Colon (tissue), 2 donors: Measurements from ENCODE around the gene PHLDA3.

Experiments used
- FAIRE-seq: peaks from 2 replicates; lab custom pipeline; 2012; peaks lifted over from hg19 to GRCh38; lab: Jason Lieb, UNC
- donor health status: control.
- donor health status: control.

PHLDA3 gene

GRCh38 chr1:201468844-201469644 lies at the start of gene PHLDA3:
Gene PHLDA3 (minus strand): TSS chr1:201469188. CDS start chr1:201468786, 402 bp downstream.
- FAIRE-seq = no peak

GRCh38 chr1:201518071-201518470 lies 49.1 kb upstream of the PHLDA3 start:
- FAIRE-seq = no peak

- FAIRE-seq = no peak
Measured at GRCh38 chr1:201517631-201518030, 48.6 kb upstream of the PHLDA3 start.

- no peak for FAIRE-seq
Measured at GRCh38 chr1:201516511-201517127, 47.6 kb upstream of the PHLDA3 start.

- no peak for FAIRE-seq
Measured at GRCh38 chr1:201515895-201516294, 46.9 kb upstream of the PHLDA3 start.

- no peak for FAIRE-seq
Measured at GRCh38 chr1:201515062-201515750, 46.2 kb upstream of the PHLDA3 start.

GRCh38 chr1:201514466-201514865 lies 45.5 kb upstream of the PHLDA3 start:
- FAIRE-seq = no peak

GRCh38 chr1:201513498-201514243 lies 44.7 kb upstream of the PHLDA3 start:
- no peak for FAIRE-seq

GRCh38 chr1:201511941-201512539 lies 43.1 kb upstream of the PHLDA3 start:
- no peak for FAIRE-seq

GRCh38 chr1:201511396-201511940 lies 42.5 kb upstream of the PHLDA3 start:
- no peak for FAIRE-seq

GRCh38 chr1:201510734-201511133 lies 41.7 kb upstream of the PHLDA3 start:
- no peak for FAIRE-seq

GRCh38 chr1:201509601-201510374 lies 40.8 kb upstream of the PHLDA3 start:
- FAIRE-seq = no peak

GRCh38 chr1:201508809-201509208 lies 39.8 kb upstream of the PHLDA3 start:
- no peak for FAIRE-seq

GRCh38 chr1:201507360-201507675 lies 38.3 kb upstream of the PHLDA3 start:
- FAIRE-seq = no peak

GRCh38 chr1:201506557-201507359 lies 37.8 kb upstream of the PHLDA3 start, which contains the start of gene CSRP1:
Gene CSRP1 (minus strand): TSS chr1:201507123. CDS start chr1:201496303, 10,820 bp downstream.
- FAIRE-seq = no peak

- FAIRE-seq = no peak
Measured at GRCh38 chr1:201506092-201506491, 37.1 kb upstream of the PHLDA3 start.

- FAIRE-seq = no peak
Measured at GRCh38 chr1:201505503-201505890, 36.5 kb upstream of the PHLDA3 start.

- FAIRE-seq = no peak
Measured at GRCh38 chr1:201504799-201505502, 36.0 kb upstream of the PHLDA3 start.

- no peak for FAIRE-seq
Measured at GRCh38 chr1:201504179-201504631, 35.2 kb upstream of the PHLDA3 start.
